ENCODE data around the gene CDH18. TPM values are rescaled to one million over a fixed set of nuclear protein-coding genes. Genes with fewer than 3 reads are reported as not detected.

CDH18 gene
- total and polyA plus RNA-seq, 2 of the 13 experiments (the other 11 are each of a cell fraction or from before 2014, with no cell fraction given) = not detected

DNA sequence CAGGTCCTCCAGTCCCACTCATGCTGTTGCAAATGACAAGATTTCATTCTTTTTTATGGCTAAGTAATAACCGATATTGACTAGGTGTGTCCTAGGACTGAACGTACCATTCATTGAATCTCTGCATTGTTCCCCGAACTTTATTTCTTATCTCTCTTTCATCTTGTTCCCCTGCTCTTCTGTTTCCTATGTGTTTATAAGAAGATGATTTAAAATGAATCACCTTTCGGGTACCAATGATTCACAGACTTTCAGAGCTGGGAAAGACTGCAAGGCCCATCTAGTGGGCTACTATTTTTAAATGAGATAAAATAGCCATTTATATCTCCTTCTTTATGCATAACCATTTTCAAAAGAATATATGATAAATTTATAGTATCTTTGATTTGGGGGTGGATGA, 133.0 kb downstream of the CDH18 start (continued):
- TF ChIP-seq, protein P1, sequence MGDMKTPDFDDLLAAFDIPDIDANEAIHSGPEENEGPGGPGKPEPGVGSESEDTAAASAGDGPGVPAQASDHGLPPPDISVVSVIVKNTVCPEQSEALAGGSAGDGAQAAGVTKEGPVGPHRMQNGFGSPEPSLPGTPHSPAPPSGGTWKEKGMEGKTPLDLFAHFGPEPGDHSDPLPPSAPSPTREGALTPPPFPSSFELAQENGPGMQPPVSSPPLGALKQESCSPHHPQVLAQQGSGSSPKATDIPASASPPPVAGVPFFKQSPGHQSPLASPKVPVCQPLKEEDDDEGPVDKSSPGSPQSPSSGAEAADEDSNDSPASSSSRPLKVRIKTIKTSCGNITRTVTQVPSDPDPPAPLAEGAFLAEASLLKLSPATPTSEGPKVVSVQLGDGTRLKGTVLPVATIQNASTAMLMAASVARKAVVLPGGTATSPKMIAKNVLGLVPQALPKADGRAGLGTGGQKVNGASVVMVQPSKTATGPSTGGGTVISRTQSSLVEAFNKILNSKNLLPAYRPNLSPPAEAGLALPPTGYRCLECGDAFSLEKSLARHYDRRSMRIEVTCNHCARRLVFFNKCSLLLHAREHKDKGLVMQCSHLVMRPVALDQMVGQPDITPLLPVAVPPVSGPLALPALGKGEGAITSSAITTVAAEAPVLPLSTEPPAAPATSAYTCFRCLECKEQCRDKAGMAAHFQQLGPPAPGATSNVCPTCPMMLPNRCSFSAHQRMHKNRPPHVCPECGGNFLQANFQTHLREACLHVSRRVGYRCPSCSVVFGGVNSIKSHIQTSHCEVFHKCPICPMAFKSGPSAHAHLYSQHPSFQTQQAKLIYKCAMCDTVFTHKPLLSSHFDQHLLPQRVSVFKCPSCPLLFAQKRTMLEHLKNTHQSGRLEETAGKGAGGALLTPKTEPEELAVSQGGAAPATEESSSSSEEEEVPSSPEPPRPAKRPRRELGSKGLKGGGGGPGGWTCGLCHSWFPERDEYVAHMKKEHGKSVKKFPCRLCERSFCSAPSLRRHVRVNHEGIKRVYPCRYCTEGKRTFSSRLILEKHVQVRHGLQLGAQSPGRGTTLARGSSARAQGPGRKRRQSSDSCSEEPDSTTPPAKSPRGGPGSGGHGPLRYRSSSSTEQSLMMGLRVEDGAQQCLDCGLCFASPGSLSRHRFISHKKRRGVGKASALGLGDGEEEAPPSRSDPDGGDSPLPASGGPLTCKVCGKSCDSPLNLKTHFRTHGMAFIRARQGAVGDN (CRISPR knock-in tag; IDR thresholded peaks at IDR 0.05) = no peak
- no peak for TF ChIP-seq KDM5A (IDR thresholded peaks at IDR 0.05; ENCODE audit: borderline replicate concordance, low read length)
- no peak for TF ChIP-seq KLF16 (CRISPR knock-in tag; IDR thresholded peaks at IDR 0.05)
- TF ChIP-seq ZNF605 (CRISPR knock-in tag; IDR thresholded peaks at IDR 0.05) = no peak
- no peak for TF ChIP-seq CENPT (CRISPR knock-in tag; IDR thresholded peaks at IDR 0.05; ENCODE audit: low read depth)
- no peak for TF ChIP-seq HNF4A (CRISPR knock-in tag; IDR thresholded peaks at IDR 0.05)
- TF ChIP-seq ZNF780A (CRISPR knock-in tag; IDR thresholded peaks at IDR 0.05) = no peak
- no peak for TF ChIP-seq LRRFIP1 (CRISPR knock-in tag; conservative IDR thresholded peaks at IDR 0.05)
